Hematopoietic multipotent progenitor cell treated with erythropoietin and hydrocortisone succinate and interleukin-3 and kit ligand, for 15 days (in vitro differentiated cells): ENCODE results near the gene SPX.

Experiments used
- DNase-seq: peaks from one replicate; pipeline ENCODE4 v3.0.0-alpha.2; 2015; ENCODE audit warnings: low spot score

SPX gene, protein sequence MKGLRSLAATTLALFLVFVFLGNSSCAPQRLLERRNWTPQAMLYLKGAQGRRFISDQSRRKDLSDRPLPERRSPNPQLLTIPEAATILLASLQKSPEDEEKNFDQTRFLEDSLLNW

DNA sequence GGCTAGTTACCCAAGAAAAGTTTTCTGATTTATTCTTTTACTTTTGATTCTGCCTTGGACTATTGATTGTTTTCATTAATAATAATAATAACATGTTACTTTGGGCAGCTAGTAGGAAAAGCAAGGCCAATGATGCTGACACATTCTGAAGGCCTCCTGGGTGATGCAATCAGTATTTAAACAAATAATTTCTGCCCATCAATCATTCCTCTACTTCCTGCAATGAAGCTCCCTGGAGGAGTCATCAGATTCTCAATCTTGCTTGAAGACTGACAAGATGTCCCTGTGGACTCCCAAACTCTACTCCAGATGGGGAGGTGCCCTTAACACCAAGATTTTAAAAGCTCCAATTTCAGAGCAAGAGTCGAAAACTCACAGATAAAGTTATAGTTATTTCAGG is at the start of gene SPX:
TSS of gene SPX (plus strand) at position 244 of the 400 bp plus-strand sequence. CDS start 177 bp downstream, outside the sequence.
- no peak for DNase-seq

DNA sequence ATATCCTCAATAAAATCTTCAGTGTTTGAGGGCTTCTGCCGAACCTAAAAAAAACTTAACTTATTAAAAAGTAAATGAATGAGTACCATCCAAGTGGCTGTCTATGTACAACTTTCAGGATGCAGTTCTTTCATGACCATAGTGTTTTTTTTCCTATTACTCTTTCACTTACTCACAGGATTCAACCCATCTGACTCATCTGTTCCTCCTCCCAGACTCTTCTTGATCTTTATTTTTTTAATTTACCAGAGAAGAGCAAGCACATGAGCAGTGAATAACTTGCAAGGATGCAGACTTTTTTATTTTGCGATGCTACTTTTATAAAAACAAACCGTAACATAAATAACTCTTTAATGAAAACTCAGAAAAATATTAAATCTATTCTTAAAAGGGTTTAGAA is 49.1 kb upstream of the SPX start:
- DNase-seq = no peak

DNA sequence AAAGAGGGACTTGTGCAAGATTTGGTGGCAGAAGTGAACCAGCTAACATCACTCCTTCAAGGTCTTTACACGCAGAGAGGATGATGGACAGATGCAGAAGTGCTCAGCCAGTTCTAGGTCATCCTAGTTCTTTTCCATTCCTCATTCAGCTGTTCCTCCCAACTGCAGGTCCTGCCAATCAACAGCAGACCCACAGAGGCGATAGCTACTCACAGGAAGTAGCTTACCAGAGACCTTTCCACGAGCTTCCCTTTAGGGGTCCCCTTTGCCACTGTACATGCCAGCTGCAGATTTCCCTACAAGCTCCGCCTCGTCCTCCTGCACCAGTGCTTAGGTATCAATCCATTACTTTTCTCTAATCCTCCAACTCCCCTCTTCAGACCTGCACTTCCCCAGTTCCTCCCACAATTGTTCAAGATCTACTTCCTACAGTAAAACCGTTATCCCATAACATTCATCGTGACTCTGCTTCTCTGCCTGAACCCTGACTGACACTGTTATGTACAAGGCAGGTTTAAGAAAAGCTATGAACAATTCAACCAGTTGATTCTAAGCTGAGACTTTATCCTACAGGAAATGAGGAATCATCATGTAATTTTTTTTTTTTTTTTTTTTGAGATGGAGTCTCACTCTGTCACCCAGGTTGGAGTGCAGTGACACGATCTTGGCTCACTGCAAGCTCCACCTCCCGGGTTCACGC is 47.2 kb upstream of the SPX start:
- DNase-seq = no peak

DNA sequence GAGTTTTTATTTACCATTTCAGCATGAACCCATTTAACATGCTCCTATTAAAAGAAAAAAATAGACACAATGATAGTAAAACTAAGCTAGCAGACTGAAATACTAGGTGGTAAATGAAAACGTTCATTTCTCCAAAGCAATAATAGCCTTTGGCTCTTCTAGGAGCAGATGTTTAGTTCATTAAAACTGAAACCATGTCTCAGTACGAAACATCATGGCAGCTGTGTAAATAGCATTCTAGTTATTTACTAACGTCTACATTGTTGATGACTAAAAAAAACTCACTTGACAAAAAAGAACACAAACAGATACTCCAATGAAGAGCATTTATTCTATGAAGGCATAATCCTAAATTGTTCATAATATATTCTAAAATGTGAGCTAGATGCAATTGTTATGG is 42.6 kb upstream of the SPX start:
- DNase-seq = no peak

DNA sequence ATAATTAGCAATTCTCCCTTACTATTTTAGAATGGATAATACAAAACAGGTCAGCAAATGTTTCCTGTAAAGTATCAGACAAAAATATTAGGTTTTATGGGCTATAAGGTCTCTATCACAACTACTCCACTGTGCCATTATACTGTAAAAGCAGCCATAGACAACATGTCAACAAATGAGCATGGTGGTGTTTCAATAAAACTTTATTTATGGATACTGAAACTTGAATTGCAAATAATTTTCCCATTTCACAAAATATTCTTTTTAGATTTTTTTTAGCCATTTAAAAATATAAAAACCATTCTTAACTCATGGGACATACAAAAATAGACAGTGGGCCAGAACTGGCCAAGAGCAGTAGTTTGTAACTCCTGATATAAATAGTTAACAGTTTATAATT is 40.1 kb upstream of the SPX start:
- no peak for DNase-seq

DNA sequence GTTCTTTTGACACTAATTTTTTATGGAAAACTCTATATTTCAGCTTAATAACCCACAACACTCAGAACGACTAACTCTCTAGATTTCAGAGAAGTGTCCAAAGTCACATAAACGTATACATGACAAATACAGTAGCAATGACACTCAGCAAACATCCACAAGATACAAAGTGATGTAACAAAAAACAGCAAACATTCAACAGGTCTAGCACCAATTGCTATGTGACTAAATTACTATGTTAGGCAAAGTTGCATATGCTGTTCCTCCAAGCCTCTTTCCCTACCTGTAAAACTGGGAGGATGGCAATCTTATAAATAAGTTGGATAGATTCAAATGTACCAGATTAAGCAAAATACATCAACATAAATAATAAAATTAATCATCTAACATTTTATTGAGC is 26.3 kb upstream of the SPX start:
- DNase-seq = no peak

DNA sequence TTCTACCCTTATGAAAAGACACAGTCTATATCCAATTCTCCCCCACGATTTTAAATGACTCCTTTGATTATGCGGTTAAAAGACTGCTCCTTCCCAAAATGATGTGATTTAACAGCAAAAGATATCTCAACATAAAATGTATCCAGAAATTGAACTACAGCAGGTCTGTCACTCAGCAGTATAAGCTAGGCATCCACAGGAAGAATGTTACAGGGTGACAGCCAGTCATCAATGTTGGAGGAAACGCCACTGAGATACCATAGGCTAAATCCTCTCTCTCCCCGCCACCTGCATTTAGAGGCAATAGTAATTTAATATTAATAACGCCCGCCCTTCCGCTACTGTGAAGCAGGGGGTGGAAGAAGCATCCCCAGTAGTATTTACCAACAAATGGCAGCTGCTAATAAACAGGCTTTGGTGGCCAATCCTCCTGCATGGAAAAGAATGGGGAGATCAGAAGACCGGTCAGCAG is 25.3 kb upstream of the SPX start:
- no peak for DNase-seq

DNA sequence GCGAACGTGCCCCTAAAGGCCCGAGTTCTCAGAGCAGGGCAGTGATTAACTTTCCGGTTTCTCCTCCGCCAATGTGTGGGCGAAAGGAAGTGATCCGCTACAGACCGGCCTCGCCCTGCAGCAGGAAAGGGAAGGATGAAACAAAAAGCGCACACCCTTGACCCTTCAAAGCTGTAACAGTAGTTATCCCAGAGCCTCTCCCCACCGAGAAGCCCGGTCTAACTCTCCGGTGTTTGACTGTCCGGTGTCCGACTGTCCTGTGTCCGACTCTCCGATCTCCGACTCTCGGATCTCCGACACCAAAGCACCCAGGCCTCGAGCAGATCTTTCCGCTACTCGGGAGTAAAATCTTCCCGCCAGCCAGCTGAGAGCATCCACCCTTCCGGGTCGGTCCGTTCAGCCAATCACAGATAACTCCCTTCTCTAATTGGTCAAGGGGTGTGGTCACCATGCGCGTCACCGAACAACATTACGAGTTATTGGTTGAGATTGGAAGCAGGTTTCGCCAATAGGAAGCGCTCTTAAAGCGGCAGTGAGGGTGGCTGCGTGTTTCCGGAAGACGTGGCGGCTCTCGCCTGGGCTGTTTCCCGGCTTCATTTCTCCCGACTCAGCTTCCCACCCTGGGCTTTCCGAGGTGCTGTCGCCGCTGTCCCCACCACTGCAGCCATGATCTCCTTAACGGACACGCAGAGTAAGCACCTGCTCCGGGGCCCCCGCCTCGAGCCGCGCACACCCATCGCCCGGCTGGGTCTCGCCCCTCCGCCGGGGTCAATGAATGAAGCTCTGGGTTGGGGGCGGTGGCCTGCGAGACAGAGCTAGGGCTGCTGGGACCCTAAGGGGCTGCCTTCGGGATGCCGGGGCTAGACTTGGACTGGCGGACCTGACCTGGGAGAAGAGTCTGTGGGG is 24.6 kb upstream of the SPX start, which contains the start of the genes GOLT1B and RECQL:
TSS of gene GOLT1B (plus strand) at position 532 of the 906 bp plus-strand sequence. CDS start at position 667, 135 bp downstream.
TSS of gene RECQL (minus strand) at position 378 of the 906 bp plus-strand sequence. CDS start 2,065 bp downstream, outside the sequence.
- DNase-seq = peak; percentile 97

DNA sequence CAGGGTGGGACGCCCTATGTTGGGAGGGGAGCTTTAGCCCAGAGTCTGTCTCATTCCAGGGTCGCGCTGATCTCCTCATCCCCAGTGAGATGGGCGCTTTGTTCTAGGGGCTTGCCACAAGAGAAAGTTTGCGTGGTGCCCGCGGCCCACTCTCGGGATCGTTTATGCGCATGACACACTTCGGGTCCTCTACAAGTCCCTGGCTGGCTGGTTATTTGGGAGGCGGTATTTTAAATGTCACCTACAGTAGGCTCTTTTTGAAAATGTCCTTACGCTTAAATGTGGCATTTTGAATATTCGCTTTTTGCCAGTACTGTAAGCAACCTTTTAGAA is 24.0 kb upstream of the SPX start:
- peak; percentile 8 for DNase-seq

DNA sequence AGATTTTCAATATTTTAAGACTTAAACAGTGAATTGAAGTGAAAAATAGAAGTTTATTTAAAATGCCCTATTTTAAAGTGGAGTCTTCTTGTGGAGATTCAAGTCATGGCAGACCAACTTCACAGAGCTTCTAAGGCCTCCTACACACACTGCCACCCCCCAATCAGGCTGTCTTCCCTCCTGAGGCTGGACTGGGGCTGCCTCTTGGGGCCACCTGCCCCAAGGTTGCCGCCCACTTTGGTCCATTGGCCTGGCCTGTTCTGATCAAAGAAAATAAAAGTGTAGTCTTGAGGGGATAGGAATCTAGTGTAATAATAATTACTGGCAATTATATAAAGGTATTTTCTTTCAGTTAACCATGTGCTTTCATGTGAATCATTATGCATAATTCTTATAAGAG is 23.2 kb upstream of the SPX start:
- no peak for DNase-seq

DNA sequence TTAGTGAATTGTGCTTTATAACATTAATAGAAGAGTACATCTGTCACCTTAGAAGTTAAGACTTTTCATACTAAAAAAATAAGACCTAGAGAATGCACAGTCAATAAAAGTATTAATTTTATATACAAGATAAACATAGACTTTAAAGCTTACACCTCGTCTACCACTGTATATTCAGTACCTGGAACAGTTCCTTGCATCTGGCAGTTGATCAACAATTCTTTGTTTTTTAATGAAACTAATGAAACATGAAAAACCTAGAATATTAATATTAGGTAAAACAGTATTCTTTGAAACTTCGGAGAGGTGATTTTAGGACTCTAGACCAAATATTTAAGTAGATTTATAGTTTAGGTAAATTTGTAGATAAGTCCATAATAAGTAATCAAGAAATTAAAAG is 20.2 kb upstream of the SPX start:
- DNase-seq = no peak

DNA sequence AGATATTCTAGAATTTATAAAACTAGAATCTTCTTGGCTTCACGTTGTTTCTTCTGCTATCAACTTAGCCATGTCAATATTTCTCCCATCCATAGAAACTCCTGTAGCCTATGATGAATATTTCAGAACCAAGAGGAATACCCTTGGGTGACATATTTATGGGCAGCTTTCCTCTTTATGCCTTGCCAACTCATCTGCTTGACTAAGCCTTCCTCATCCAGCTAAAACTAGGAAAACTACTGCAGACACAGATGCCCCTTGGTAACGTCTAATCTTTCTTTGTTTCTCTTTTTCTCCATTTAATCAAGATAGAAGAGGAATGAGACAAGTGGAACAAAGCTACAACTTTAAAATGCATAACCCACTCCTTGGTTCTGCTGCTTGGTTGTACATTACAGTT is 18.2 kb upstream of the SPX start:
- no peak for DNase-seq

DNA sequence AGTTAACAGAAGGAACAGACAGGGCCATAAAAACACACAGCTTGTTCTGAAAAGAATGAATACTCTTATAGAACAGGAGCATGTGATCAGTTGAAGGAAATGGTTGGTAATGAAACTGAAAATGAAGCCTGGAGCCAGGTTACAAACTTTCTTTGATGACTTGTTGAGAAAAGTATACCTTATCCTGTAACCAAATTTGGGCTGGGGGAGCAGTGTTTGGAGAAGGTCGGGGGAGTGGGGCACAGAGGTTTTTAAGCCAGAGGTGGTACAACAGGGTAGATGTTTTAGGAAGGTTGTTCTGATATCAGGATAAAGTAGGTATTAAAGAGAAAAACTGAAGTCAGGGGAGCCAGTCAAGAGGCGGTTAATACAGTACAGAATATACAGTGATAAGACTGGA is 16.3 kb upstream of the SPX start:
- no peak for DNase-seq

DNA sequence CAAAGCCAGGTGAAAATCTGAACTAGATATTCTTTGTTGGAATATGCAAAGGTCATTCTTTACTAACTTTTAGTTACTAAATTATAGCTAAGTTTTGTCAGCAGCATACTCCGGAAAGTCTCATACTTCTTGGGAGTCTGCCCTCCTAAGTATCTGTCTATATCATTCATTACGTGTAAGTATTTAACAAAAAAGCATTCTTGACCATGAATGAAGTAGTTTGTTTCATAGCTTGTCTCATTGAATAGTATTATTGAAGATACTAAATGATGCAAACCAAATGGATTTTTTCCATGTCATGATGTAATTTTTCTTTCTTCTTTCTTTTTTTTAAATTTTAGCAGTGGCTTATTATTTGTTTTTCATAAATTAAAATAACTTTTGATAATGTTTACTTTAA is 9.8 kb upstream of the SPX start:
- no peak for DNase-seq

DNA sequence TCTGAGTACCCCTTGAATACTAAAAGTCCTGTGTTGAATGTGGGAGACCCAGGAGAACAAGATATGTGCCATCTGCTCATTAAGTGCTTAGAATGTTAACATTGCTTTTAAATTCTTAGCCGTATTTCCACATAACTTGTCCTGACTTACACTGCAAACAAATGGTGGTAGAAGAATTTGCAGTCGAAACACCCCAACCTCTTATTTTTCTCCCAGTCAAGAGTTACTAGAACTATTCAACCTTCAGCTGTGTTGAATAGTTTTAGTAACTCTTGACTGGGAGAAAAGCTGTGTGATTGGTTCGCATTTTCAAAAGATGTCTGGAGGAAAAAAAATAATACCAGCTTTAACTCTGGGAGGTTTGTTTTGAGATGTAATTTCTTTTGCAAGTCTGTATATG is 7.6 kb upstream of the SPX start:
- DNase-seq = no peak

DNA sequence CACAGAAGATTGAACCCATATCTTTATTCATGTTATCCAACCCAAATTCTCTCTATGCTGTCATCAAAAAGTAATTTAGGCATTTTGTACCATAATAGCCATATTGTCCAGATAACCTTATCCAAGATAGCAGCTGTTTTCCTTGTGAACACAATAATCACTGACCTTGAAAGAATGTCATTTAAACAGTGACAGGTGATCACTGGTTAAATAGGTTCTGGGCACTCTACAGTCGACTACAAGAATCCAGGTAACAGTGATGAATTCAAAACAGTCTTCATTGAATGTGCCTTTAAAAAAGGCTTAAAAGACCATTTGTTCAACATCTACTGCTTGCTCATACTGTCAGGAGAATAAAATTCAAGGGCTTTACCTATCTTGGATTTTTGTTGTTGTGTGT is 4.6 kb upstream of the SPX start:
- no peak for DNase-seq

DNA sequence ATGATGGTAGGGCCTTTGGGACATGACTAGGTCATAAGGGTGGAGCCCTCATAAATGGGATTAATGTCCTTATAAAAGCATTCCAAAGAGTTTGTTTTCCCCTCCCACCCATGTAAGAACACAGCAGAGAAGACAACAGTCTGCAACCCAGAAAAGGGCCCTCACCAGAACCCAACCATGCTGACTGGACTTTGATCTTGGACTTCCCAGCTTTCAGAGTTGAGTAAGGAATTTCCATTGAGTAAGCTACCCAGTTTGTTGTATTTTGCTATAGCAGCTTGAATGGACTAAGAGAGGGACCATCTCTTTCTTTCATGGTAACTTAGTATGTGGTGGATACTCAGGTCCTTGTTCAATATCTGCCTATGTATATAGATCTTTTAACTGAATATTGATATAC is 2.9 kb upstream of the SPX start:
- DNase-seq = no peak

DNA sequence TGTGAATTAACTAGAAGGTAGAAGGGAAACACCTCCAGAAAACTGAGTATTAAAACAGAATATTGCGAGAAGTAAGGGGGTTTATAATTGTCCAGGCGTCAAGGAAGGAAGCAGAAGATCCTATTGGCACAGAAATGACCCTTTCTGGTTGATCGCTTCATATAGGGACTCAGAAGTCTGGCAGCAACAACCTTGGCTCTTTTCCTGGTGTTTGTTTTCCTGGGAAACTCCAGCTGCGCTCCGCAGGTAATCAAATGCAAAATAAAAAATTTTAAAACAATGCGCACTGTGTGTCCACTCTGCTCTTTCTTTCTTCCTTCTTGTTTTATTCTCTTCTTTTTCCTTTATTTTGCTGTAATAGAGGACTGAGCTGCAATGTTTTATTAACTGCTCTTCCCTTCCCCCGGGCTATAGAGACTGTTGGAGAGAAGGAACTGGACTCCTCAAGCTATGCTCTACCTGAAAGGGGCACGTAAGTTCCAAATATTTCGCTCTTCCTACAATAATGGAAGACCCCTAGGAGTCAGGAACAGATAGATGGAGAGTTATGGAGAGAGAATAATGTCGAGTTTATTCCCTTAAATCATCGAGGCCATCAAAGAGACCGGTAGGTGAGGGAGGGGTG is 737 bp downstream of the SPX start:
- no peak for DNase-seq

DNA sequence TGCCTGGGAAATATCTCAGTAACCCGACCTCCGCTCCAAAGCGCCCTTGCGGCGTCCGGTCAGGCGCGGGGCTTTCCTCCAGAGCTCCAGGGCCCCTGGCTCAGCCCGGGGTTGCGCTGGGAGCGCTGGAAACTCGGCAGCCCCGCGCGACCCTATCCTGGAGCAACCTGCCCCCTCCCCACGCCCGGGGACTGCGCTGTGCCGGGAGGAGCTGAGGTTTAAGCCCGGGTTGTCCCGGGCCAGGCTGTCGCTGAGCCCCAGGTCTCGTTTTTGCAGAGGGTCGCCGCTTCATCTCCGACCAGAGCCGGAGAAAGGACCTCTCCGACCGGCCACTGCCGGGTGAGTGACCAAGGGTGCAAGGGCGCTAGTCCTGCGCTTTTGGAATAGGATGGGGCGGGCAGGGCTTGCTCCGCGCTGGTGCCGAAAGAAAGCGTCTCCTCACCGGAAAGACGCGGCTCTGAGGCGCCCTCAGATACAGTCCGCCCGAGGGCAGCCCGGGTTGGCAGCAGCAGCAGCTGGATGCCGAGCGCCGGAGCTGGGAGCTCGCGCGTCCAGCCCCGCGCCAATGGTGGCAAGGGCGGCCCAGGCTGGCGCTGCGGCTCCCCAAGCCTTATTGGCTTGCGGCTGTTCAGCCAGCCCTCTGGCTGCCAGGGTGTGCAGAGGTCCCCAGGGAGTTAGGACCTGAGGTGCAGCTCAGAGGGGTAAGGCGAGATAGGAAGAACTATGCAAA is 1.5 kb downstream of the SPX start:
- DNase-seq = no peak

DNA sequence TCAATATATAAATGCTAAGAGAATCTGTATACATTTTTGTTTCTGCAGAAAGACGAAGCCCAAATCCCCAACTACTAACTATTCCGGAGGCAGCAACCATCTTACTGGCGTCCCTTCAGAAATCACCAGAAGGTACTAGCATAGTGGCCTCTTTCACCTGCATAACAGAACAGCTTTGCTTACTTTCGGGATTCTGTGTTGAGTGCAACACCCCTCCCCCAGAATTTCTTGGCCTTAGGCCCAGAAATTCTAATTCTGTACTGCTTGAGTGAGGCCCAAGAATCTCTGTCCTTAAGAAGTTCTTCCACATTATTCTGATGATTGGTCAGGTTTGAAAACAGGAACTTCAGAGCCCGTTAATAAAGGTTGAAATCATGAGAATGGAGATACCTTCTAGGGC is 2.9 kb downstream of the SPX start:
- DNase-seq = no peak

DNA sequence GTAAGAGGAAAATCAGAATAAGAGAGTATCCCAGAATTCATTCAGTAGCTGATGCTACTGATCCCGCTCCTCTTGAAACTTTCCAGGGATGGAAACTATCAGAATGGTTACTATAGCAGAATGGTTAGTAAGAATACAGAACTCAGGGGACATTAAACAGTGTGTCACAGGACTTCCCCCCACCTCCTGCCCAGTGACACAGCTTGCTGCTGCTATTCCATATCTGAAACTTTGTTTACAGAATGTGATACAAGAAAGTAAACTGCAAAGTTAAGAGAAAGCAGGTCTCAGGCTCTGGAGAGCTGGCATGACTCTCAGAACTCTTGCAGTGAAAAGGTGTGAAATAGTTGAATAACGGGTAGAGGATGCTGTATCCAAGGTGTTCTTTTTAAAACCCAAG is 3.4 kb downstream of the SPX start:
- no peak for DNase-seq
